HEK293 (cell line): ENCODE results near the gene SAMD1.

Experiments
- GLI2 ChIP-seq: fragments of 450-650 bp; formaldehyde crosslinking; IDR thresholded peaks from 2 replicates; pipeline ENCODE4; 2017; ENCODE audit warnings: missing biosample characterization, missing genetic modification characterization, low read depth, borderline replicate concordance
- KLF16 ChIP-seq: fragments of 450-650 bp; formaldehyde crosslinking; IDR thresholded peaks from 2 replicates; pipeline ENCODE4 v1.5.1; 2017; ENCODE audit warnings: missing biosample characterization, missing genetic modification characterization
- MYNN ChIP-seq: fragments of 450-650 bp; formaldehyde crosslinking; IDR thresholded peaks from 2 replicates; pipeline ENCODE4 v1.5.1; 2016; ENCODE audit warnings: missing biosample characterization, missing genetic modification characterization, borderline replicate concordance
- OSR2 ChIP-seq: fragments of 450-650 bp; formaldehyde crosslinking; IDR thresholded peaks from 2 replicates; pipeline ENCODE4 v1.5.1; 2016; ENCODE audit warnings: missing biosample characterization, missing genetic modification characterization
- SETDB1 ChIP-seq: IDR thresholded peaks from one replicate; pipeline ENCODE4 v1.6.1; 2017; ENCODE audit warnings: mild to moderate bottlenecking, low read length, moderate library complexity, mixed read lengths; ENCODE audit not compliant: insufficient read length
- ZBTB8A ChIP-seq: fragments of 450-650 bp; formaldehyde crosslinking; IDR thresholded peaks from 2 replicates; pipeline ENCODE4 v1.5.1; 2016; ENCODE audit warnings: missing biosample characterization, missing genetic modification characterization
- ZFP3 ChIP-seq: fragments of 450-650 bp; formaldehyde crosslinking; IDR thresholded peaks from 2 replicates; pipeline ENCODE4 v1.5.1; 2016; ENCODE audit warnings: low read depth, missing biosample characterization, missing genetic modification characterization
- ZNF19 ChIP-seq: fragments of 450-650 bp; formaldehyde crosslinking; IDR thresholded peaks from 2 replicates; pipeline ENCODE4; 2016; ENCODE audit warnings: missing biosample characterization, missing genetic modification characterization, low read depth
- ZNF23 ChIP-seq: fragments of 450-650 bp; formaldehyde crosslinking; IDR thresholded peaks from 2 replicates; pipeline ENCODE4 v1.5.1; 2016; ENCODE audit warnings: missing biosample characterization, missing genetic modification characterization, borderline replicate concordance
- ZNF266 ChIP-seq: fragments of 450-650 bp; formaldehyde crosslinking; IDR thresholded peaks from 2 replicates; pipeline ENCODE4 v1.5.1; 2016; ENCODE audit warnings: missing biosample characterization, missing genetic modification characterization, low read depth
- ZNF274 ChIP-seq, 2 experiments: fragments of 200-500 bp in 1 of 2; fragments of 450-650 bp in 1 of 2; sonication (Bioruptor generic) in 1 of 2; formaldehyde crosslinking in 1 of 2; IDR thresholded peaks; 2 replicates each; pipeline versions ENCODE4 v1.5.1 to v1.6.1; 2014 to 2016; ENCODE audit warnings: borderline replicate concordance in 1 of 2, inconsistent platforms in 1 of 2, low read length in 1 of 2, missing biosample characterization in 1 of 2, missing genetic modification characterization in 1 of 2
- ZNF292 ChIP-seq: fragments of 450-650 bp; formaldehyde crosslinking; IDR thresholded peaks from 2 replicates; pipeline ENCODE4 v1.5.1; 2016; ENCODE audit warnings: low read depth, missing biosample characterization, missing genetic modification characterization, borderline replicate concordance
- ZNF48 ChIP-seq: fragments of 450-650 bp; formaldehyde crosslinking; IDR thresholded peaks from 2 replicates; pipeline ENCODE4 v1.5.1; 2016; ENCODE audit warnings: missing biosample characterization, missing genetic modification characterization
- ZNF548 ChIP-seq: fragments of 450-650 bp; formaldehyde crosslinking; IDR thresholded peaks from 2 replicates; pipeline ENCODE4 v1.5.1; 2016; ENCODE audit warnings: missing biosample characterization, missing genetic modification characterization
- ZNF555 ChIP-seq: fragments of 450-650 bp; formaldehyde crosslinking; conservative IDR thresholded peaks from 2 replicates; pipeline ENCODE4 v1.5.1; 2017; ENCODE audit warnings: missing biosample characterization, mild to moderate bottlenecking, missing genetic modification characterization, inconsistent platforms
- ZNF596 ChIP-seq: fragments of 450-650 bp; IDR thresholded peaks from 2 replicates; pipeline ENCODE4 v1.5.0; 2018; ENCODE audit warnings: missing biosample characterization, mild to moderate bottlenecking, missing genetic modification characterization, moderate library complexity
- ZNF600 ChIP-seq: fragments of 450-650 bp; formaldehyde crosslinking; IDR thresholded peaks from 2 replicates; pipeline ENCODE4 v1.5.1; 2016; ENCODE audit warnings: missing biosample characterization, missing genetic modification characterization
- ZNF621 ChIP-seq: fragments of 450-650 bp; formaldehyde crosslinking; IDR thresholded peaks from 2 replicates; pipeline ENCODE4 v1.5.1; 2017; ENCODE audit warnings: missing biosample characterization, missing genetic modification characterization
- ZNF707 ChIP-seq: fragments of 450-650 bp; formaldehyde crosslinking; IDR thresholded peaks from 2 replicates; pipeline ENCODE4 v1.5.1; 2016; ENCODE audit warnings: missing biosample characterization, missing genetic modification characterization
- ZNF776 ChIP-seq: fragments of 450-650 bp; formaldehyde crosslinking; IDR thresholded peaks from 2 replicates; pipeline ENCODE4 v1.5.0; 2017; ENCODE audit warnings: missing biosample characterization, missing genetic modification characterization, borderline replicate concordance
- TF ChIP-seq, protein P1 (sequence below): fragments of 450-650 bp; formaldehyde crosslinking; IDR thresholded peaks from 2 replicates; pipeline ENCODE4 v1.5.1; 2016; ENCODE audit warnings: missing biosample characterization, missing genetic modification characterization
- TF ChIP-seq, protein P2 (sequence below): fragments of 450-650 bp; formaldehyde crosslinking; IDR thresholded peaks from 2 replicates; pipeline ENCODE4 v1.5.1; 2017; ENCODE audit warnings: missing biosample characterization, missing genetic modification characterization
- TF ChIP-seq, protein P3 (sequence below): fragments of 450-650 bp; formaldehyde crosslinking; IDR thresholded peaks from 2 replicates; pipeline ENCODE4 v1.5.1; 2016; ENCODE audit warnings: missing biosample characterization, missing genetic modification characterization, borderline replicate concordance
- TF ChIP-seq, protein P4 (sequence below): fragments of 450-650 bp; formaldehyde crosslinking; IDR thresholded peaks from 2 replicates; pipeline ENCODE4 v1.5.1; 2016; ENCODE audit warnings: missing biosample characterization, missing genetic modification characterization
- TF ChIP-seq, protein P5 (sequence below): fragments of 450-650 bp; formaldehyde crosslinking; IDR thresholded peaks from 2 replicates; pipeline ENCODE4 v1.5.1; 2016; ENCODE audit warnings: missing biosample characterization, missing genetic modification characterization

The SAMD1 gene

DNA sequence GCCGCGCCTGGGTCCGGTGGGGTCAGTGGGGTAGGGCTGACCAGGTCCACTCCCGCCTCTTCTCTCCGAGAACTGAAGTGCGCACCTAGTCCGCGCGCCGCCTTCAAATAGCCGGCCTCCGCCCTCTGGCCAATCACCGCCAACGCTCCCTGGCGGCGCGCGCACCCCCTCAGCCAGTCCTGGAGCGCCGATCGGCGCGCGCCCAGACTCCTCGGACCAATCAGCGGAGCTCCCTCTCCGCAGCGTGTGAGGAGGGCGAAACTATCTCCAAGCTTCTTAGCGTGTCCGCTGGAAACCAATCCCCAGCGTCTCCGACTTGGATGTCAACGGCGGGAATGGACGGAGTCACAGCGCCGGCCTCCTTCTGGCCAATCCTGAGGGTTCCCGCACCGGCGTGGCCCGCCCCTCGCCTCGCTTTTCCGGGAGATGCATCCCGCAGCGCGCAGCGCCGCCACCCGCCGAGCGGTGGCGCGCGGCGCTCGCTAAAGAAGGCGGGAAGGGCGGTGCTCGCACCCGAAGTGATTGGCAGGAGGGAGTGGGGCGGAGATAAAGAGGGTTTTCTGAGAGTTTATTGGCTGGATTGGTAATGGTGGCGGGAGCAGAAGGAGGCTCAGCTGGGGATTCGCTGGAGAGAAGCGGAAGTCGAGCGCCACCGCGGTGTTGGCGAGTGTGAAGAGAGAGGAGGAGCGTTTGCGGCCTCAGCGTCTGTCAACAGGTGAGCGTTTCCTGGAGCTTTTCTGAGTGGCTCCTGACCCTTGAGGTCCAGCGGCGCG is 46.1 kb upstream of the SAMD1 start, which contains the start of gene ASF1B (continued):
- TF ChIP-seq, protein P1, sequence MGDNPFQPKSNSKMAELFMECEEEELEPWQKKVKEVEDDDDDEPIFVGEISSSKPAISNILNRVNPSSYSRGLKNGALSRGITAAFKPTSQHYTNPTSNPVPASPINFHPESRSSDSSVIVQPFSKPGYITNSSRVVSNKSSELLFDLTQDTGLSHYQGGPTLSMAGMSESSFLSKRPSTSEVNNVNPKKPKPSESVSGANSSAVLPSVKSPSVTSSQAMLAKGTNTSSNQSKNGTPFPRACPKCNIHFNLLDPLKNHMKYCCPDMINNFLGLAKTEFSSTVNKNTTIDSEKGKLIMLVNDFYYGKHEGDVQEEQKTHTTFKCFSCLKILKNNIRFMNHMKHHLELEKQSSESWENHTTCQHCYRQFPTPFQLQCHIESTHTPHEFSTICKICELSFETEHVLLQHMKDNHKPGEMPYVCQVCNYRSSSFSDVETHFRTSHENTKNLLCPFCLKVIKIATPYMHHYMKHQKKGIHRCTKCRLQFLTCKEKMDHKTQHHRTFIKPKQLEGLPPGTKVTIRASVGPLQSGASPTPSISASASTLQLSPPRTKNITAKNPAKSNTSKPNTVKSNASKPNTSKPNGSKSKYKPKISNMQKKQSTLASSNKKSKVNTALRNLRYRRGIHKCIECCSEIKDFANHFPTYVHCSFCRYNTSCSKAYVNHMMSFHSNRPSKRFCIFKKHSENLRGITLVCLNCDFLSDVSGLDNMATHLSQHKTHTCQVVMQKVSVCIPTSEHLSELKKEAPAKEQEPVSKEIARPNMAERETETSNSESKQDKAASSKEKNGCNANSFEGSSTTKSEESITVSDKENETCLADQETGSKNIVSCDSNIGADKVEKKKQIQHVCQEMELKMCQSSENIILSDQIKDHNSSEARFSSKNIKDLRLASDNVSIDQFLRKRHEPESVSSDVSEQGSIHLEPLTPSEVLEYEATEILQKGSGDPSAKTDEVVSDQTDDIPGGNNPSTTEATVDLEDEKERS (tag by site-specific recombination) = no peak
- TF ChIP-seq, protein P2, sequence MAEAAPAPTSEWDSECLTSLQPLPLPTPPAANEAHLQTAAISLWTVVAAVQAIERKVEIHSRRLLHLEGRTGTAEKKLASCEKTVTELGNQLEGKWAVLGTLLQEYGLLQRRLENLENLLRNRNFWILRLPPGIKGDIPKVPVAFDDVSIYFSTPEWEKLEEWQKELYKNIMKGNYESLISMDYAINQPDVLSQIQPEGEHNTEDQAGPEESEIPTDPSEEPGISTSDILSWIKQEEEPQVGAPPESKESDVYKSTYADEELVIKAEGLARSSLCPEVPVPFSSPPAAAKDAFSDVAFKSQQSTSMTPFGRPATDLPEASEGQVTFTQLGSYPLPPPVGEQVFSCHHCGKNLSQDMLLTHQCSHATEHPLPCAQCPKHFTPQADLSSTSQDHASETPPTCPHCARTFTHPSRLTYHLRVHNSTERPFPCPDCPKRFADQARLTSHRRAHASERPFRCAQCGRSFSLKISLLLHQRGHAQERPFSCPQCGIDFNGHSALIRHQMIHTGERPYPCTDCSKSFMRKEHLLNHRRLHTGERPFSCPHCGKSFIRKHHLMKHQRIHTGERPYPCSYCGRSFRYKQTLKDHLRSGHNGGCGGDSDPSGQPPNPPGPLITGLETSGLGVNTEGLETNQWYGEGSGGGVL (tag by site-specific recombination) = no peak
- no peak for TF ChIP-seq ZNF548 (tag by site-specific recombination)
- TF ChIP-seq ZNF292 (tag by site-specific recombination) = no peak
- no peak for TF ChIP-seq ZNF596
- TF ChIP-seq, protein P3, sequence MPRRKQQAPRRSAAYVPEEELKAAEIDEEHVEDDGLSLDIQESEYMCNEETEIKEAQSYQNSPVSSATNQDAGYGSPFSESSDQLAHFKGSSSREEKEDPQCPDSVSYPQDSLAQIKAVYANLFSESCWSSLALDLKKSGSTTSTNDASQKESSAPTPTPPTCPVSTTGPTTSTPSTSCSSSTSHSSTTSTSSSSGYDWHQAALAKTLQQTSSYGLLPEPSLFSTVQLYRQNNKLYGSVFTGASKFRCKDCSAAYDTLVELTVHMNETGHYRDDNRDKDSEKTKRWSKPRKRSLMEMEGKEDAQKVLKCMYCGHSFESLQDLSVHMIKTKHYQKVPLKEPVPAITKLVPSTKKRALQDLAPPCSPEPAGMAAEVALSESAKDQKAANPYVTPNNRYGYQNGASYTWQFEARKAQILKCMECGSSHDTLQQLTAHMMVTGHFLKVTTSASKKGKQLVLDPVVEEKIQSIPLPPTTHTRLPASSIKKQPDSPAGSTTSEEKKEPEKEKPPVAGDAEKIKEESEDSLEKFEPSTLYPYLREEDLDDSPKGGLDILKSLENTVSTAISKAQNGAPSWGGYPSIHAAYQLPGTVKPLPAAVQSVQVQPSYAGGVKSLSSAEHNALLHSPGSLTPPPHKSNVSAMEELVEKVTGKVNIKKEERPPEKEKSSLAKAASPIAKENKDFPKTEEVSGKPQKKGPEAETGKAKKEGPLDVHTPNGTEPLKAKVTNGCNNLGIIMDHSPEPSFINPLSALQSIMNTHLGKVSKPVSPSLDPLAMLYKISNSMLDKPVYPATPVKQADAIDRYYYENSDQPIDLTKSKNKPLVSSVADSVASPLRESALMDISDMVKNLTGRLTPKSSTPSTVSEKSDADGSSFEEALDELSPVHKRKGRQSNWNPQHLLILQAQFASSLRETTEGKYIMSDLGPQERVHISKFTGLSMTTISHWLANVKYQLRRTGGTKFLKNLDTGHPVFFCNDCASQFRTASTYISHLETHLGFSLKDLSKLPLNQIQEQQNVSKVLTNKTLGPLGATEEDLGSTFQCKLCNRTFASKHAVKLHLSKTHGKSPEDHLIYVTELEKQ (tag by site-specific recombination) = no peak; the same call in 1 of the 2 replicates
- peak; percentile 30; the same call in 1 of the 2 replicates for TF ChIP-seq OSR2
- no peak for TF ChIP-seq GLI2 (tag by site-specific recombination)
- TF ChIP-seq ZBTB8A = no peak
- TF ChIP-seq ZNF19 (tag by site-specific recombination) = no peak
- TF ChIP-seq ZNF266 (tag by site-specific recombination) = no peak
- TF ChIP-seq, protein P4, sequence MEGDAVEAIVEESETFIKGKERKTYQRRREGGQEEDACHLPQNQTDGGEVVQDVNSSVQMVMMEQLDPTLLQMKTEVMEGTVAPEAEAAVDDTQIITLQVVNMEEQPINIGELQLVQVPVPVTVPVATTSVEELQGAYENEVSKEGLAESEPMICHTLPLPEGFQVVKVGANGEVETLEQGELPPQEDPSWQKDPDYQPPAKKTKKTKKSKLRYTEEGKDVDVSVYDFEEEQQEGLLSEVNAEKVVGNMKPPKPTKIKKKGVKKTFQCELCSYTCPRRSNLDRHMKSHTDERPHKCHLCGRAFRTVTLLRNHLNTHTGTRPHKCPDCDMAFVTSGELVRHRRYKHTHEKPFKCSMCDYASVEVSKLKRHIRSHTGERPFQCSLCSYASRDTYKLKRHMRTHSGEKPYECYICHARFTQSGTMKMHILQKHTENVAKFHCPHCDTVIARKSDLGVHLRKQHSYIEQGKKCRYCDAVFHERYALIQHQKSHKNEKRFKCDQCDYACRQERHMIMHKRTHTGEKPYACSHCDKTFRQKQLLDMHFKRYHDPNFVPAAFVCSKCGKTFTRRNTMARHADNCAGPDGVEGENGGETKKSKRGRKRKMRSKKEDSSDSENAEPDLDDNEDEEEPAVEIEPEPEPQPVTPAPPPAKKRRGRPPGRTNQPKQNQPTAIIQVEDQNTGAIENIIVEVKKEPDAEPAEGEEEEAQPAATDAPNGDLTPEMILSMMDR (tag by site-specific recombination) = peak; percentile 99
- TF ChIP-seq ZNF621 = no peak
- TF ChIP-seq ZNF555 = no peak
- no peak for TF ChIP-seq ZNF707
- no peak for TF ChIP-seq SETDB1
- no peak for TF ChIP-seq ZNF776 (tag by site-specific recombination)
- no peak for TF ChIP-seq ZNF274 (IDR thresholded peaks at IDR 0.05; ENCODE audit: low read length)
- no peak for TF ChIP-seq ZNF274 (tag by site-specific recombination; IDR thresholded peaks at IDR 0.05; ENCODE audit: borderline replicate concordance)
- TF ChIP-seq KLF16 (tag by site-specific recombination) = no peak
- no peak for TF ChIP-seq ZFP3
- 0 out of 2 replicates have a peak, but pooled peaks have one; percentile 37 for TF ChIP-seq ZNF600 (tag by site-specific recombination)
- no peak for TF ChIP-seq ZNF23 (tag by site-specific recombination)
- no peak for TF ChIP-seq MYNN (tag by site-specific recombination)
- TF ChIP-seq ZNF48 (tag by site-specific recombination) = no peak
- TF ChIP-seq, protein P5, sequence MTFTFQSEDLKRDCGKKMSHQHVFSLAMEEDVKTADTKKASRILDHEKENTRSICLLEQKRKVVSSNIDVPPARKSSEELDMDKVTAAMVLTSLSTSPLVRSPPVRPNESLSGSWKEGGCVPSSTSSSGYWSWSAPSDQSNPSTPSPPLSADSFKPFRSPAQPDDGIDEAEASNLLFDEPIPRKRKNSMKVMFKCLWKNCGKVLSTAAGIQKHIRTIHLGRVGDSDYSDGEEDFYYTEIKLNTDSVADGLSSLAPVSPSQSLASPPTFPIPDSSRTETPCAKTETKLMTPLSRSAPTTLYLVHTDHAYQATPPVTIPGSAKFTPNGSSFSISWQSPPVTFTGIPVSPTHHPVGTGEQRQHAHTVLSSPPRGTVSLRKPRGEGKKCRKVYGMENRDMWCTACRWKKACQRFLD = no peak
